Fibroblast of skin of scalp (primary cell): ENCODE results near the gene RNF149.
A peak's percentile ranks its signal among the peaks of the same experiment; 100 is the strongest.
"Not testable (repeated sequence)": the region's sequence is repeated elsewhere in the genome, so short reads cannot be mapped to it uniquely, and the experiment has no call there.

Experiments used
- DNase-seq: peaks from one replicate; pipeline ENCODE4 v3.0.0-alpha.2; 2013

The RNF149 gene

GRCh38 chr2:101253703-101254450, 54.6 kb downstream of the RNF149 start:
- DNase-seq: no peak

DNA sequence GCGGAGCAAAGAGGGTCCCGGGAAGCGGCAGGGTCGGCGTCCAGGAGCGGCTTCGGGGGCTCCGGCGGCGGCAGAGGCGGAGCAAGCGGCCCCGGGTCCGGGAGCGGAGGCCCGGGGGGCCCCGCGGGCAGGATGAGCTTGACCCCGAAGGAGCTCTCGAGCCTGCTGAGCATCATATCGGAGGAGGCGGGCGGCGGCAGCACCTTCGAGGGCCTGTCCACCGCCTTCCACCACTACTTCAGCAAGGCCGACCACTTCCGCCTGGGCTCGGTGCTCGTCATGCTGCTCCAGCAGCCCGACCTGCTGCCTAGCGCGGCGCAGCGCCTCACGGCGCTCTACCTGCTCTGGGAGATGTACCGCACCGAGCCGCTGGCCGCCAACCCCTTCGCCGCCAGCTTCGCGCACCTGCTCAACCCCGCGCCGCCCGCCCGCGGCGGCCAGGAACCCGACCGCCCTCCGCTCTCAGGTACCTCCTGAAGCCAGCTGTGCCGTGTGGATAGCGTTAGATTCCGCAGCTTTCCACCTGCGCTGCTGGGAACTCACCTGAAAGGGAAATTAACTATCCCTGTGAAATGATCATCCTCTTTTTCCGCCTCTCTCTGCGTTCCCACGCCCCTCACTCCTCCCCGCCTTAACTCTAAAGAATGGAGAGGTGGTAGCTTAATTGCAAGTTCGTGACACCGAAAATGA, 55.3 kb downstream of the RNF149 start:
- peak; percentile 53 for DNase-seq

GRCh38 chr2:101252408-101253012, 56.0 kb downstream of the RNF149 start, which contains the start of gene CNOT11:
CNOT11 (plus strand) TSS chr2:101252886; CDS start chr2:101252965, 79 bp downstream.
- DNase-seq: peak; percentile 99

GRCh38 chr2:101251844-101252407, 56.6 kb downstream of the RNF149 start:
- DNase-seq: no peak

GRCh38 chr2:101251246-101251781, 57.2 kb downstream of the RNF149 start:
- DNase-seq: not testable (repeated sequence)

DNA sequence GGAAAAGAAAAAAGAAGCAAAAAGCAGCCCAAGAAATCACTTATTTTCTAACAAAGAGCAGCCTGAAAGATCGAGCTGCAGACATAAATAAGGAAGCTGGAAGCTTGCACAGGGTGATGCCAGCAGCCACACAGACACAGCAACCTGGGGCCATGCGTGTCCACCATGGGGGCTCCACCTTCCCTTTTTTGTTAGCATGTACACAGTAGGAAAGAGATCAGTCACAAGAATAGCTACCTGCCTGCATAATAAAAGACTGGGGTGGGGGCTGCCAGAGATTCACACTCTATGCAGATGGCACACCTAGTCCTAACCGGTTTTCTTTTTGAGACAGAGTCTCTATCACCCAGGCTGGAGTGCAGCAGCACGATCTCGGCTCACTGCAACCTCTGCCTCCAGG, 58.7 kb downstream of the RNF149 start:
- DNase-seq: no peak

DNA sequence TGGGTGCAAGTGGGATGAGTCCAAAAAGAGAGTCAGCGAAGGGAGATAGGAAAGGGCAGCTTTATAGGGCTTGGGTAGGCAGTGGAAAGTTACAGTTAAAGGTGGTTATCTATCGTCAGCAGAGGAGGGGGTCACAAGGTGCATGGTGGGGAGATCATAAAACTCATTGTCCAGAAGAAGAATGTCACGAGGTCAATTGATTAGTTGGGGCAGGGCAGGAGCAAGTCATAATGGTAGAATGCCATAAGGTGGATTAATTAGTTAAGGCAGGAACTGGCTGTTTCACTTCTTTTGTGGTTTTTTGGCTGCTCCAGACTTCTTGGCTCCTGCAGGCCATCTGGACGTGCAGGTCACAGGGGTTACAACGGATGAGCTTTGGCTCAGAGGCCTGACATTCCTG, 59.7 kb downstream of the RNF149 start:
- DNase-seq: not testable (repeated sequence)

DNA sequence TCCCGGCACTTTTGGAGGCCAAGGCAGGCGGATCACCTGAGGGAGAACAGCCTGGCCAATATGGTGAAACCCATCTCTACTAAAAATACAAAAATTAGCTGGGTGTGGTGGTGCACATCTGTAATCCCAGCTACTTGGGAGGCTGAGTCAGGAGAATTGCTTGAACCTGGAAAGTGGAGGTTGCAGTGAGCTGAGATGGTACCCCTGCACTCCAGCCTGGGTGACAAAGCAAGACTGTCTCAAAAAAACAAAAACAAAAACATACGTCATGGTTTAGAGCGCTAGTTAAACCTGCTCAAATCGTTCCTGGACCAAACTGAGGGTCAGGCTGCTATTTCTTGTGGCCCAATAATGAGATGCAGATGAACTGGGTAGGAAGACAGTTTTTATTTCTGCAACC, 63.0 kb downstream of the RNF149 start:
- not testable (repeated sequence) for DNase-seq

DNA sequence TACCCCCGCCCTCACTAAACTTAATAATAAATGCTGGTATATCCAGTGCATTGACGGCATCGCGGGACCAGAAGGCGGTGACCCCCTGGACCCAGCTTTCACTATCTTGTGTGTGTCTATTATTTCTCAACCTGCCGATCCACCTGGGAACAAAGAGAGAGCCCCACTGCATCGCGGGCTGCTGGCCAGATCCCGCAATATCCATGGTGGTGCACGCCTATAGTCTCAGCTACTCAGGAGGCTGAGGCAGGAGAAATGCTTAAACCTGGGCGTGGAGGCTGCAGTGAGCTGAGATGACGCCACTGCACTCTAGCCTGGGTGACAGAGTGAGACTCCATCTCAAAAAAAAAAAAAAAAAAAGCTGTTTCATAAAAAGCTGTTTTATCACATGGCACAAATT, 63.6 kb downstream of the RNF149 start:
- DNase-seq: not testable (repeated sequence)

- not testable (repeated sequence) for DNase-seq
Observed at GRCh38 chr2:101244373-101244772, 64.1 kb downstream of the RNF149 start.

- DNase-seq: no peak
Observed at GRCh38 chr2:101241158-101241557, 67.3 kb downstream of the RNF149 start.

DNA sequence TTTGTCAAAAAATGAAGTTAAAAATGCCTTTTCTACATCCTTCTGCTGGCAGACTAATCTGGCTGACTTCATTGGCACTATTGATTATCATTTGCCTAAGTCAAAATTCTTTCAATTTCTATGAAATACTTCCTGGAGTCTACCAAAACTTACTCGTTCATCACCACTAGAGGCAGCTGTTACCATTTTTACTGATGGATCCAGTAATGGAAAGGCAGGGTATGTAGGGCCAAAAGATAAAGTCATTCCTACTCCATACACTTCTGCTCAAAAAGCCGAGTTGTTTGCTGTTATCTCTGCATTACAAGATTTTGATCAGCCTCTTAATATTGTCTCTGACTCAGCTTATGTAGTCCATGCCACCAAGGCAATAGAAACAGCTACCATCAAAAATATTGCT, 67.8 kb downstream of the RNF149 start:
- DNase-seq: not testable (repeated sequence)

DNA sequence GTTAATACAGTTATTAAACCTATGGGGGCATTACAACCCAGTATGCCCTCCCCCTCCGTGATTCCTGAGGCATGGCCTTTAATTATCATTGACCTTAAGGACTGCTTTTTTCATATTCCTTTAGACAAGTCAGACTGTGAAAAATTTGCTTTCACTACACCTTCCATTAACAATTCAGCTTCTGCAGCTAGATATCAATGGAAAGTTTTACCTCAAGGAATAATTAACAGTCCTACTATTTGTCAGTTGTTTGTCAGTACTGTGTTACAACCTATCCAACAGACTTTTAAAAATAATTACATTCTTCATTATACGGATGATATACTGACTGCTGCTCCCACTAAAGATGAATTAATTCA, 68.8 kb downstream of the RNF149 start:
- DNase-seq: not testable (repeated sequence)

DNA sequence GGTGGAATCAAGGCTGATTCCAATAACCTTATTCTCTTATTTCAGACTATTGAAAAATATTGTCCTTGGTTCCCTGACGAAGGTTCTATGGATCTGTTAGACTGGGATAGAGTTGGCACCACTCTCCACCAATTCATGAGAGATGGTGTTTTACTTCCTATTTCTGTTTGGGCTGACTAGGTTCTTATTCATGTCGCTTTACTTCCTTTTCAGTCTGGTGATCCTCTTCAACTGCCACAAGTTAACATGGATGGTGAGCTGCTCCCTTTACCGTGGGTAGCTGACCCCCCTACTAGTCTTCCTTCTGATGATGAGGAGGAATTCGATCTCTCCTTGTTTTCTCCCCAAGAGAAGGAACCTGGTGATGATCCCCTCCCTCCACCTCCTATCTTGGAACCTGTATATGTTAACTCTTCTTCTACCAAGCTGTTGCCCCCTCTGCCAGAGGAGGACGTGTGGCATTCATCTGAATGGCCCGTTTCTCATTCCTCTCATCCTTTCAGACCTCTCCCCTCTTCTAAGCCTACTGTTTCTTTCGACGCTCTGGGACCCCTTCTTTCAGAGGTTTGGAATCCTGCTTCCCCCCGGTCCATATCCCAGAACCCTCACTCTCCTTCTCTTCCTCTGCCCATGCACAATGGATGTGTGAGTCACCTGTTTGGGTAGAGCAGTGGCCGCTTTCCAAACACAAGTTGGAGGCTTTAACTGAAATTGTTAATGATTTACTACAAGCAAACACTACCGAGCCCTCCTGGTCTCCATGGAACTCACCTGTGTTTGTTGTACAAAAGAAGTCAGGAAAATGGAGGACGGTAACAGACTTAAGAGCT, 69.4 kb downstream of the RNF149 start:
- no peak for DNase-seq

DNA sequence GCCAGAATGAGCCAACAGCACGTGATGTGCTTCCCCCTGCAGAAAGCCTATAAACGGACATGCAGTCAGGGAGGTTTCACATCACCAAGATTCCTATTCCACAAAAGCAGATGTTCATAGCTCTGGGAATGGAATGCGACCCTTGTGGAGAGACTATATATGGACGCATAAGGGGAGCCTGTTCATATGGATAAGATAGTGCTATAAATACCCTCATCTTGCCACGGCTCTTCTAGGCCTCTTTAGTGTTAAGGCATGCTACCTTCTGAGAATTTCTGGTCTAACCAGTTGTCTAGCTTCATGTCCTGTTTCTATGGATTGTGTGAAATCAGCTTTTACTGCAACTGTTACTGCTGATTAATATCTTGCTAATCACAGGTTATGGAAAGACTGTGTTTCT, 70.6 kb downstream of the RNF149 start:
- peak; percentile 63 for DNase-seq

- not testable (repeated sequence) for DNase-seq
Observed at GRCh38 chr2:101235956-101236355, 72.5 kb downstream of the RNF149 start.

DNA sequence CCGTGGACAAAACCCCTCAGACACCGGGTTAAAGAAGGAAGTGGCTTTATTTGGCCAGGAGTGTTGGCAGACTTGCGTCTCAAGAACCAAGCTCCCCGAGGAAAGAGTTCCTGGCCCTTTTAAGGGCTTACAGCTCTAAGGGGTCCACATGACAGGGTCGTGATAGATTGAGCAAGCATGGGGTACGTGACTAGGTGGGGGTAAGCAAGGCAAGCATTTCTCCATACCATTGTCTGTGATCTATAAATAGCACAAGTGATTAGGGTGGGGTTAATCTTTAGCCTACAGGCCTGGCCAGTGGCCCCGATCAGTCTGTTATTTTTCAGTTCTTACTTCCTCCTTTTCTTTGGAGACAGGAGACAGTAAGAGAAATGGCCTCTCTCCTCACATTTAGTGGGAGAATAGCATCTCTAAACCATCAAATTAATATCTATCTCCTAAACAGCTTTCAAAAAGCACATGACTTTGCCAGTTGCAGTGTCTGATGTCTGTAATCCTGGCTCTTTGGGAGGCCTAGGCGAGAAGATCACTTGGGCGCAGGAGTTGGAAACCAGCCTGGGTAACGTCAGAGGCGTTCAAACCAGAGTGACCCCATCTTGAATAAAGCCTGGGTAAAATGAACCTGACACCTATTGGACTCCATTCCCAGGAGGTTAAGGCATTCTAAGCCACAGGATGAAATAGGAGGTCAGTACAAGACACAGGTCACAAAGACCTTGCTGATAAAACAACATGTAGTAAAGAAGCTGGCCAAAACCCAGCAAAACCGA, 74.1 kb downstream of the RNF149 start:
- no peak for DNase-seq

DNA sequence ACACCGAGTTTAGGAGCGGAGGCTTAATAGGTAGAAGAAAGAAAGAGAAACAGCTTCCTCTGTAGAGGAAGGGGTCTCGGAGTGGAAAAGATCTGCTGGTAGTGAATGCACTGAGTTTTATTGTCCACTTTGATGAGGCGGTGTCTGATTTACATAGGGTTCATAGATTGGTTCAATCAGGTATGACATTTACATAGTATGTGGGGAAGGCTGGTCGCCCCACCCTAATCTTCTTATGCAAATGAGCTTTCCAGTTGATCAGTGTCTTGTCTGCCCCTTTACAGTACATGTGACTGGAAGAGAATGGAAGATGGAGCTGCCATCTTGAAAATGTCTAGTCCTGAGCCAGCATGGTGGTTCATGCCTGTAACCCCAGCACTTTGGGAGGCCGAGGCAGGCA, 75.7 kb downstream of the RNF149 start:
- DNase-seq: no peak

GRCh38 chr2:101231937-101232730, 76.4 kb downstream of the RNF149 start:
- DNase-seq: no peak

GRCh38 chr2:101231240-101231639, 77.3 kb downstream of the RNF149 start:
- no peak for DNase-seq
